ENCODE results near the gene HERPUD1. TPM values are rescaled to one million over a fixed set of nuclear protein-coding genes. Genes with fewer than 3 reads are reported as not detected.
A peak's percentile ranks its signal among the peaks of the same experiment; 100 is the strongest.
"Not testable (repeated sequence)": the region's sequence is repeated elsewhere in the genome, so short reads cannot be mapped to it uniquely, and the experiment has no call there.

The HERPUD1 gene
- total RNA-seq, 1 experiment from 2014 or later: 296 TPM

GRCh38 chr16:56990407-56991286 is 58.7 kb downstream of the HERPUD1 start:
- peaks cover 5% of the 10 kb centered on the region for H3K27me3 Mint-ChIP-seq (ENCODE audit: insufficient read depth, unreplicated experiment)
- H3K36me3 Mint-ChIP-seq (ENCODE audit: insufficient read depth, unreplicated experiment): no peaks in the 10 kb centered on the region
- Histone ChIP-seq H3K36me3 (ENCODE audit: control insufficient read depth, insufficient read depth, low read length) (0 out of 2 replicates have a peak, but pooled peaks cover 2% of the 10 kb centered on the region), H3K4me3 (ENCODE audit: low read depth, low read length) (no peak overlapping the region), H3K4me1 (0 out of 2 replicates have a peak, but pooled peaks cover 3% of the 10 kb centered on the region), H3K9me3 (no peaks in the 10 kb centered on the region), H3K27me3 (replicated peaks; ENCODE audit: control insufficient read depth, insufficient read depth, low read length) (peaks cover 4% of the 10 kb centered on the region)
- peak overlapping the region; percentile 88 for H3K4me3 Mint-ChIP-seq (ENCODE audit: unreplicated experiment)
- BruUV-seq (replicated peaks): no TSS peak
- CTCF ChIA-PET: interaction anchor here (0.7 kb wide), 1 partner anchor 1151 kb away, joined by 5 read pairs; no protein-coding TSS in a partner anchor
- H3K4me1 Mint-ChIP-seq (ENCODE audit: low read depth, unreplicated experiment): peaks cover 7% of the 10 kb centered on the region
- no peak overlapping the region for H3K27ac Mint-ChIP-seq (ENCODE audit: unreplicated experiment)
- POLR2A ChIA-PET: no interaction called here
- DNase-seq: peak in 1 of 2 experiments; percentile 5
- no peaks in the 10 kb centered on the region for H3K9me3 Mint-ChIP-seq (ENCODE audit: unreplicated experiment)
- TF ChIP-seq CTCF (IDR thresholded peaks at IDR 0.05; ENCODE audit: insufficient read depth in 1 of 2, low read depth in 1 of 2, low read length in 1 of 2, severe bottlenecking in 1 of 2, unreplicated experiment in 1 of 2): no peak
- intact Hi-C loops (cut with micrococcal nuclease; ENCODE audit: unreplicated experiment): no loop called here

GRCh38 chr16:56992431-56992830 is 60.5 kb downstream of the HERPUD1 start:
- H3K27me3 ChIP-seq (replicated peaks; ENCODE audit: control insufficient read depth, insufficient read depth, low read length); H3K36me3 ChIP-seq (ENCODE audit: control insufficient read depth, insufficient read depth, low read length); H3K27ac Mint-ChIP-seq (ENCODE audit: unreplicated experiment); CTCF ChIA-PET; H3K4me3 ChIP-seq (ENCODE audit: low read depth, low read length); BruUV-seq (replicated peaks); H3K9me3 Mint-ChIP-seq (ENCODE audit: unreplicated experiment); H3K4me1 Mint-ChIP-seq (ENCODE audit: low read depth, unreplicated experiment); H3K27me3 Mint-ChIP-seq (ENCODE audit: insufficient read depth, unreplicated experiment); H3K4me1 ChIP-seq; POLR2A ChIA-PET; DNase-seq; intact Hi-C loops (cut with micrococcal nuclease; ENCODE audit: unreplicated experiment); H3K36me3 Mint-ChIP-seq (ENCODE audit: insufficient read depth, unreplicated experiment); H3K9me3 ChIP-seq; H3K4me3 Mint-ChIP-seq (ENCODE audit: unreplicated experiment): not testable (repeated sequence)

GRCh38 chr16:56993204-56993603 is 61.3 kb downstream of the HERPUD1 start:
- Mint-ChIP-seq H3K36me3 (ENCODE audit: insufficient read depth, unreplicated experiment) (no peaks in the 10 kb centered on the region), H3K27ac (ENCODE audit: unreplicated experiment) (no peak overlapping the region), H3K9me3 (ENCODE audit: unreplicated experiment) (no peaks in the 10 kb centered on the region), H3K4me3 (ENCODE audit: unreplicated experiment) (no peak overlapping the region), H3K4me1 (ENCODE audit: low read depth, unreplicated experiment) (peaks cover 7% of the 10 kb centered on the region), H3K27me3 (ENCODE audit: insufficient read depth, unreplicated experiment) (peaks cover 5% of the 10 kb centered on the region)
- DNase-seq: no peak
- intact Hi-C loops (cut with micrococcal nuclease; ENCODE audit: unreplicated experiment): no loop called here
- Histone ChIP-seq H3K36me3 (ENCODE audit: control insufficient read depth, insufficient read depth, low read length) (0 out of 2 replicates have a peak, but pooled peaks cover 2% of the 10 kb centered on the region), H3K9me3 (no peaks in the 10 kb centered on the region), H3K27me3 (replicated peaks; ENCODE audit: control insufficient read depth, insufficient read depth, low read length) (peaks cover 4% of the 10 kb centered on the region), H3K4me1 (0 out of 2 replicates have a peak, but pooled peaks cover 3% of the 10 kb centered on the region), H3K4me3 (ENCODE audit: low read depth, low read length) (no peak overlapping the region)
- POLR2A ChIA-PET: no interaction called here
- CTCF ChIA-PET: interaction anchor here (0.6 kb wide), 1 partner anchor 132 kb away, joined by 6 read pairs; no protein-coding TSS in a partner anchor
- BruUV-seq (replicated peaks): no TSS peak
- TF ChIP-seq CTCF (IDR thresholded peaks at IDR 0.05; ENCODE audit: insufficient read depth in 1 of 2, low read depth in 1 of 2, low read length in 1 of 2, severe bottlenecking in 1 of 2, unreplicated experiment in 1 of 2): no peak

Measured in Caco-2 (cell line).